ENCODE measurements around the gene CRACDL. TPM values are rescaled to one million over a fixed set of nuclear protein-coding genes. Genes with fewer than 3 reads are reported as not detected.

The CRACDL gene
- total and polyA plus RNA-seq, 2 of the 13 experiments (the other 11 are each of a cell fraction or from before 2014, with no cell fraction given): 0.15 to 0.26 TPM

GRCh38 chr2:98932164-98932563, 3.9 kb downstream of the CRACDL start:
- intact Hi-C loops (cut with micrococcal nuclease; ENCODE audit: unreplicated experiment): no loop called here
- Histone ChIP-seq H3K4me3 (replicated peaks in 1 of 3; ENCODE audit: insufficient read depth in 1 of 3, low read depth in 2 of 3, low read length in 3 of 3) (no peak overlapping the region), H3K27ac (ENCODE audit: extremely low read length, insufficient read depth, low read length) (no peak overlapping the region), H3K79me2 (ENCODE audit: insufficient read depth, low read length) (no peaks in the 10 kb centered on the region), H3K4me2 (ENCODE audit: low read depth, low read length) (no peak overlapping the region), H3K4me1 (ENCODE audit: insufficient read depth, low read length) (0 out of 2 replicates have a peak, but pooled peaks cover 6% of the 10 kb centered on the region), H2AFZ (ENCODE audit: low read length) (no peak overlapping the region), H3K36me3 (replicated peaks in 1 of 2; ENCODE audit: control insufficient read depth in 1 of 2, insufficient read depth in 2 of 2, low read length in 2 of 2) (no peaks in the 10 kb centered on the region), H3K9me3 (ENCODE audit: low read length) (no peaks in the 10 kb centered on the region), H3K9ac (ENCODE audit: insufficient read depth, low read depth, low read length) (no peak overlapping the region), H4K20me1 (ENCODE audit: insufficient read depth, low read length) (no peaks in the 10 kb centered on the region), H3K27me3 (ENCODE audit: control insufficient read depth in 1 of 2, insufficient read depth in 2 of 2, low read length in 2 of 2) (peaks cover 7 to 63% of the 10 kb centered on the region in 2 experiments; a peak in 4 of 5 replicates)
- FAIRE-seq (no peak), DNase-seq (ENCODE audit: low spot score) (no peak), ATAC-seq (no peak)
- in situ Hi-C loops (cut with HindIII; ENCODE audit: extremely low pct_ligation_motif_present, low pct_unique_long_range_greater_than_20kb): no loop called here
- BruUV-seq (replicated peaks): no TSS peak
- TF ChIP-seq, protein P1, sequence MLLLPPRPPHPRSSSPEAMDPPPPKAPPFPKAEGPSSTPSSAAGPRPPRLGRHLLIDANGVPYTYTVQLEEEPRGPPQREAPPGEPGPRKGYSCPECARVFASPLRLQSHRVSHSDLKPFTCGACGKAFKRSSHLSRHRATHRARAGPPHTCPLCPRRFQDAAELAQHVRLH (CRISPR knock-in tag; IDR thresholded peaks at IDR 0.05; ENCODE audit: borderline replicate concordance, low read depth): no peak
- no peak for TF ChIP-seq ZNF883 (CRISPR knock-in tag; IDR thresholded peaks at IDR 0.05; ENCODE audit: not compliant biosample characterization)
- TF ChIP-seq, protein P2, sequence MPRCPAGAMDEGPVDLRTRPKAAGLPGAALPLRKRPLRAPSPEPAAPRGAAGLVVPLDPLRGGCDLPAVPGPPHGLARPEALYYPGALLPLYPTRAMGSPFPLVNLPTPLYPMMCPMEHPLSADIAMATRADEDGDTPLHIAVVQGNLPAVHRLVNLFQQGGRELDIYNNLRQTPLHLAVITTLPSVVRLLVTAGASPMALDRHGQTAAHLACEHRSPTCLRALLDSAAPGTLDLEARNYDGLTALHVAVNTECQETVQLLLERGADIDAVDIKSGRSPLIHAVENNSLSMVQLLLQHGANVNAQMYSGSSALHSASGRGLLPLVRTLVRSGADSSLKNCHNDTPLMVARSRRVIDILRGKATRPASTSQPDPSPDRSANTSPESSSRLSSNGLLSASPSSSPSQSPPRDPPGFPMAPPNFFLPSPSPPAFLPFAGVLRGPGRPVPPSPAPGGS (CRISPR knock-in tag; IDR thresholded peaks at IDR 0.05): no peak
- no peak for TF ChIP-seq MIER2 (CRISPR knock-in tag; IDR thresholded peaks at IDR 0.05)
- TF ChIP-seq PAX8 (CRISPR knock-in tag; IDR thresholded peaks at IDR 0.05; ENCODE audit: borderline replicate concordance): no peak
- TF ChIP-seq NFKB2 (CRISPR knock-in tag; IDR thresholded peaks at IDR 0.05; ENCODE audit: borderline replicate concordance): no peak
- POLR2A ChIA-PET: no interaction called here
- 55% methylated on average over 8 of the region's 8 CpGs for WGBS (ENCODE audit: low lambda C conversion rate)
- CTCF ChIA-PET (ENCODE audit: low intra/inter-chr PET ratio, low total read pairs): no interaction called here

DNA sequence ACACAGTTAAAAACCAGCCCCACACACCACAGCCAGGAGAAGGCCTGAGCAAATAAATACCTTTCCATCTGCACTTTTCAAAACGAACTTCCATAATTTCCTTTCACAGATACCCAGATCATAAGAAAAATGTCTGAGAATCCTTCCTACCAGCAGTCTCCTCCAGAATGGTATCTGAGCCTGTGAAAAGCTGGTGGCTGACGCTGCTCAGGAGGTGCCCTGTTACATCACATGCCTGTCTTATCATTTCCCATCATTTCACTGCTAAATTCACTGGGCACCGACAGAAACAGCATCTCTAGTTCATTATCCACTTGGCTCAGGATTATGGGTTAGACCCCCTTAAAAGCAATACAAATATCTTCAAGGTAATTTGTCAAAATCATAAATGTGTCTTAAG, 4.4 kb downstream of the CRACDL start:
- FAIRE-seq (no peak), ATAC-seq (no peak), DNase-seq (ENCODE audit: low spot score) (no peak)
- no peak overlapping the region for H3K4me2 ChIP-seq (ENCODE audit: low read depth, low read length)
- no peak overlapping the region for H3K27ac ChIP-seq (ENCODE audit: extremely low read length, insufficient read depth, low read length)
- 6% methylated on average over 3 of the region's 3 CpGs for WGBS (ENCODE audit: low lambda C conversion rate)
- no peaks in the 10 kb centered on the region for H4K20me1 ChIP-seq (ENCODE audit: insufficient read depth, low read length)
- no peak overlapping the region for H3K9ac ChIP-seq (ENCODE audit: insufficient read depth, low read depth, low read length)
- 0 out of 2 replicates have a peak, but pooled peaks cover 6% of the 10 kb centered on the region for H3K4me1 ChIP-seq (ENCODE audit: insufficient read depth, low read length)
- no peaks in the 10 kb centered on the region for H3K79me2 ChIP-seq (ENCODE audit: insufficient read depth, low read length)
- intact Hi-C loops (cut with micrococcal nuclease; ENCODE audit: unreplicated experiment) (no loop called here), in situ Hi-C loops (cut with HindIII; ENCODE audit: extremely low pct_ligation_motif_present, low pct_unique_long_range_greater_than_20kb) (no loop called here)
- ChIA-PET POLR2A (no interaction called here), CTCF (ENCODE audit: low intra/inter-chr PET ratio, low total read pairs) (no interaction called here)
- no peak overlapping the region for H2AFZ ChIP-seq (ENCODE audit: low read length)
- no peaks in the 10 kb centered on the region for H3K9me3 ChIP-seq (ENCODE audit: low read length)
- H3K36me3 ChIP-seq (replicated peaks in 1 of 2; ENCODE audit: control insufficient read depth in 1 of 2, insufficient read depth in 2 of 2, low read length in 2 of 2): no peaks in the 10 kb centered on the region
- H3K27me3 ChIP-seq (ENCODE audit: control insufficient read depth in 1 of 2, insufficient read depth in 2 of 2, low read length in 2 of 2): peaks cover 5 to 60% of the 10 kb centered on the region in 2 experiments; a peak in 4 of 5 replicates
- H3K4me3 ChIP-seq (replicated peaks in 1 of 3; ENCODE audit: insufficient read depth in 1 of 3, low read depth in 2 of 3, low read length in 3 of 3): no peak overlapping the region
- BruUV-seq (replicated peaks): no TSS peak
- TF ChIP-seq TEAD2 (CRISPR knock-in tag; IDR thresholded peaks at IDR 0.05) (no peak), TARDBP (CRISPR knock-in tag; IDR thresholded peaks at IDR 0.05) (no peak), ZNF335 (CRISPR knock-in tag; IDR thresholded peaks at IDR 0.05) (no peak), GLI4 (CRISPR knock-in tag; IDR thresholded peaks at IDR 0.05; ENCODE audit: borderline replicate concordance) (no peak), DPF2 (CRISPR knock-in tag; IDR thresholded peaks at IDR 0.05; ENCODE audit: borderline replicate concordance, low read depth) (no peak), ZNF598 (CRISPR knock-in tag; IDR thresholded peaks at IDR 0.05; ENCODE audit: borderline replicate concordance) (no peak), MYNN (CRISPR knock-in tag; IDR thresholded peaks at IDR 0.05; ENCODE audit: low read depth) (no peak)
- TF ChIP-seq, protein P3, sequence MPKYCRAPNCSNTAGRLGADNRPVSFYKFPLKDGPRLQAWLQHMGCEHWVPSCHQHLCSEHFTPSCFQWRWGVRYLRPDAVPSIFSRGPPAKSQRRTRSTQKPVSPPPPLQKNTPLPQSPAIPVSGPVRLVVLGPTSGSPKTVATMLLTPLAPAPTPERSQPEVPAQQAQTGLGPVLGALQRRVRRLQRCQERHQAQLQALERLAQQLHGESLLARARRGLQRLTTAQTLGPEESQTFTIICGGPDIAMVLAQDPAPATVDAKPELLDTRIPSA (CRISPR knock-in tag; IDR thresholded peaks at IDR 0.05; ENCODE audit: borderline replicate concordance): no peak
- TF ChIP-seq, protein P4, sequence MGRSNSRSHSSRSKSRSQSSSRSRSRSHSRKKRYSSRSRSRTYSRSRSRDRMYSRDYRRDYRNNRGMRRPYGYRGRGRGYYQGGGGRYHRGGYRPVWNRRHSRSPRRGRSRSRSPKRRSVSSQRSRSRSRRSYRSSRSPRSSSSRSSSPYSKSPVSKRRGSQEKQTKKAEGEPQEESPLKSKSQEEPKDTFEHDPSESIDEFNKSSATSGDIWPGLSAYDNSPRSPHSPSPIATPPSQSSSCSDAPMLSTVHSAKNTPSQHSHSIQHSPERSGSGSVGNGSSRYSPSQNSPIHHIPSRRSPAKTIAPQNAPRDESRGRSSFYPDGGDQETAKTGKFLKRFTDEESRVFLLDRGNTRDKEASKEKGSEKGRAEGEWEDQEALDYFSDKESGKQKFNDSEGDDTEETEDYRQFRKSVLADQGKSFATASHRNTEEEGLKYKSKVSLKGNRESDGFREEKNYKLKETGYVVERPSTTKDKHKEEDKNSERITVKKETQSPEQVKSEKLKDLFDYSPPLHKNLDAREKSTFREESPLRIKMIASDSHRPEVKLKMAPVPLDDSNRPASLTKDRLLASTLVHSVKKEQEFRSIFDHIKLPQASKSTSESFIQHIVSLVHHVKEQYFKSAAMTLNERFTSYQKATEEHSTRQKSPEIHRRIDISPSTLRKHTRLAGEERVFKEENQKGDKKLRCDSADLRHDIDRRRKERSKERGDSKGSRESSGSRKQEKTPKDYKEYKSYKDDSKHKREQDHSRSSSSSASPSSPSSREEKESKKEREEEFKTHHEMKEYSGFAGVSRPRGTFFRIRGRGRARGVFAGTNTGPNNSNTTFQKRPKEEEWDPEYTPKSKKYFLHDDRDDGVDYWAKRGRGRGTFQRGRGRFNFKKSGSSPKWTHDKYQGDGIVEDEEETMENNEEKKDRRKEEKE (IDR thresholded peaks at IDR 0.05): no peak
